A549 (cell line): ENCODE data around the gene SYCP3.

Experiments used
- NR3C1 ChIP-seq: fragments of >200 bp; sonication (Bioruptor Twin); formaldehyde crosslinking; IDR thresholded peaks from 3 replicates; pipeline ENCODE4 v1.6.1; 2017
- RCOR1 ChIP-seq: fragments of 150-350 bp; IDR thresholded peaks from 2 replicates; pipeline ENCODE4 v1.6.1; 2014; ENCODE audit warnings: antibody characterized with exemption, low read length, low read depth
- SMC3 ChIP-seq: fragments of >200 bp; sonication (Bioruptor Twin); formaldehyde crosslinking; IDR thresholded peaks from 3 replicates; pipeline ENCODE4 v1.6.1; 2018; ENCODE audit warnings: inconsistent platforms
- TF ChIP-seq, protein P1 (sequence below): fragments of >200 bp; sonication (Bioruptor Twin); formaldehyde crosslinking; IDR thresholded peaks from 3 replicates; pipeline ENCODE4 v1.5.1; 2016

DNA sequence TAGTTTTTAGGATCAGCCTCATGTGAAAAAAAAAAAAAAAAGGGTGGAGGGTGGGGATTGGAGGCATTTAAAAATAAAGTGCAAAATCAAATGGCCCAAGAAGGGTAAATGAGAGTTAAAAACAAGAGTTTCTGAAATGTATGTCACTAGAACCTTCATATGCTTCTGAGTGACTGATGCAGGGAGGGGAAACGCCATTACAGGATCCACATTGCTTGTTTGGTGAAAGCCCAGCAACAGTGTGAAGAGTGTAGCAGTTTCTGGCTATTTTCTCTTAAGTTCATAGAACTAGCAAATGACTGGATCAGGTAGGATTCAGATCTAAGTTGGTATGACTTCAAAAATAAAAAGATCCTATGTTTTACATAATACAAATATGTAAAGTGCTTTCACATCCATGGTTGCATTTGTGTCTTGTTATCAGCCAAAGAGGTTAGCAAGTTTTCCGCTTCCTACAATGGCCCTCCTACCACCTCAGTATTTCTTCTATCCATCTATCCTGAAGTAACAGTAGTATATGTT, 38.9 kb downstream of the SYCP3 start:
- no peak for TF ChIP-seq RCOR1
- TF ChIP-seq NR3C1 = no peak
- TF ChIP-seq, protein P1, sequence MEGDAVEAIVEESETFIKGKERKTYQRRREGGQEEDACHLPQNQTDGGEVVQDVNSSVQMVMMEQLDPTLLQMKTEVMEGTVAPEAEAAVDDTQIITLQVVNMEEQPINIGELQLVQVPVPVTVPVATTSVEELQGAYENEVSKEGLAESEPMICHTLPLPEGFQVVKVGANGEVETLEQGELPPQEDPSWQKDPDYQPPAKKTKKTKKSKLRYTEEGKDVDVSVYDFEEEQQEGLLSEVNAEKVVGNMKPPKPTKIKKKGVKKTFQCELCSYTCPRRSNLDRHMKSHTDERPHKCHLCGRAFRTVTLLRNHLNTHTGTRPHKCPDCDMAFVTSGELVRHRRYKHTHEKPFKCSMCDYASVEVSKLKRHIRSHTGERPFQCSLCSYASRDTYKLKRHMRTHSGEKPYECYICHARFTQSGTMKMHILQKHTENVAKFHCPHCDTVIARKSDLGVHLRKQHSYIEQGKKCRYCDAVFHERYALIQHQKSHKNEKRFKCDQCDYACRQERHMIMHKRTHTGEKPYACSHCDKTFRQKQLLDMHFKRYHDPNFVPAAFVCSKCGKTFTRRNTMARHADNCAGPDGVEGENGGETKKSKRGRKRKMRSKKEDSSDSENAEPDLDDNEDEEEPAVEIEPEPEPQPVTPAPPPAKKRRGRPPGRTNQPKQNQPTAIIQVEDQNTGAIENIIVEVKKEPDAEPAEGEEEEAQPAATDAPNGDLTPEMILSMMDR = no peak
- TF ChIP-seq SMC3 = no peak
